Measurements from ENCODE around the gene MEIS1.

The MEIS1 gene

GRCh38 chr2:66555501-66556324 is 120.8 kb downstream of the MEIS1 start (continued):
- TF ChIP-seq ZSCAN18 (tag by site-specific recombination; IDR thresholded peaks at IDR 0.05) (no peak), PRDM10 (tag by site-specific recombination; IDR thresholded peaks at IDR 0.05) (0 out of 2 replicates have a peak, but pooled peaks have one; percentile 20), SCRT2 (tag by site-specific recombination; IDR thresholded peaks at IDR 0.05) (peak; percentile 37; the same call in 1 of the 2 replicates), ZNF133 (tag by site-specific recombination; IDR thresholded peaks at IDR 0.05) (no peak), ELK4 (IDR thresholded peaks at IDR 0.05; ENCODE audit: borderline replicate concordance, low read depth, low read length) (no peak), SETDB1 (IDR thresholded peaks at IDR 0.05; ENCODE audit: insufficient read length, low read length) (no peak), KLF10 (tag by site-specific recombination; IDR thresholded peaks at IDR 0.05) (no peak), ZBTB44 (tag by site-specific recombination; IDR thresholded peaks at IDR 0.05) (no peak), ZNF416 (tag by site-specific recombination; IDR thresholded peaks at IDR 0.05) (no peak), KLF7 (tag by site-specific recombination; IDR thresholded peaks at IDR 0.05; ENCODE audit: borderline replicate concordance) (no peak), PRDM2 (tag by site-specific recombination; IDR thresholded peaks at IDR 0.05; ENCODE audit: borderline replicate concordance) (no peak), ZBTB17 (tag by site-specific recombination; IDR thresholded peaks at IDR 0.05) (peak; percentile 68), ZNF664 (tag by site-specific recombination; IDR thresholded peaks at IDR 0.05) (no peak), ZNF324 (tag by site-specific recombination; IDR thresholded peaks at IDR 0.05) (no peak), ZIC2 (tag by site-specific recombination; IDR thresholded peaks at IDR 0.05) (no peak), GFI1B (tag by site-specific recombination; IDR thresholded peaks at IDR 0.05) (no peak)

Measured in HEK293 (cell line).